GM18499 (cell line): ENCODE data around the gene ALMS1.
A peak's percentile ranks its signal among the peaks of the same experiment; 100 is the strongest.
"Not testable (repeated sequence)": the region's sequence is repeated elsewhere in the genome, so short reads cannot be mapped to it uniquely, and the experiment has no call there.

ENCODE experiments used
- ATAC-seq: cut with Tn5 transposase; IDR thresholded peaks from one replicate; pipeline ENCODE4 v1.9.1; 2021; ENCODE audit warnings: moderate number of reproducible peaks; ENCODE audit not compliant: insufficient read depth, unreplicated experiment

Gene ALMS1

GRCh38 chr2:73385504-73386341 lies at the start of gene ALMS1:
Gene ALMS1, plus strand, starts transcription at chr2:73385836. Its CDS starts 33 bp downstream, at chr2:73385869.
- ATAC-seq = peak; percentile 58

- ATAC-seq = no peak
These were observed 47.8 kb upstream of the ALMS1 start for GRCh38 chr2:73337828-73338227.

GRCh38 chr2:73339201-73339600 lies 46.4 kb upstream of the ALMS1 start:
- no peak for ATAC-seq

- no peak for ATAC-seq
These were observed 44.6 kb upstream of the ALMS1 start for GRCh38 chr2:73341039-73341438.

DNA sequence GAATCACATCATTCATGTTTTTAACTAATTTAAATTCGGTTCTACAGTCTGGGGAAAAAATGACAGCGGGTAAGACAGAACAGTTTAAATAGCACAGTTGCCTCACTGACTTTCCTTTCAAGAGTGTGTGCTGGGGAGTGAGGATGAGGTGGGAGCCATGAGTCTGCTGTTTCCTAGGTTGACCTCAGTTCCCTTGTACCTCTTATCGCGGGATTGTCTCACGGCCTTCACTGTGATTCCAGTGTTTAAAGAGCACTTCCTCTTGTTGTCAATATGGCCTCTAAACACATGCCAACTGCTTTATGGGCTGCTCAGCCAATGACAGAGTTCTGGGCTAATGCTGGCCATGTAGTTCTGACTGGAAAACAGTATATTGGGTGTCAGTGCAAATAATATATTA lies 41.6 kb upstream of the ALMS1 start:
- ATAC-seq = no peak

GRCh38 chr2:73344747-73345146 lies 40.9 kb upstream of the ALMS1 start:
- ATAC-seq = not testable (repeated sequence)

DNA sequence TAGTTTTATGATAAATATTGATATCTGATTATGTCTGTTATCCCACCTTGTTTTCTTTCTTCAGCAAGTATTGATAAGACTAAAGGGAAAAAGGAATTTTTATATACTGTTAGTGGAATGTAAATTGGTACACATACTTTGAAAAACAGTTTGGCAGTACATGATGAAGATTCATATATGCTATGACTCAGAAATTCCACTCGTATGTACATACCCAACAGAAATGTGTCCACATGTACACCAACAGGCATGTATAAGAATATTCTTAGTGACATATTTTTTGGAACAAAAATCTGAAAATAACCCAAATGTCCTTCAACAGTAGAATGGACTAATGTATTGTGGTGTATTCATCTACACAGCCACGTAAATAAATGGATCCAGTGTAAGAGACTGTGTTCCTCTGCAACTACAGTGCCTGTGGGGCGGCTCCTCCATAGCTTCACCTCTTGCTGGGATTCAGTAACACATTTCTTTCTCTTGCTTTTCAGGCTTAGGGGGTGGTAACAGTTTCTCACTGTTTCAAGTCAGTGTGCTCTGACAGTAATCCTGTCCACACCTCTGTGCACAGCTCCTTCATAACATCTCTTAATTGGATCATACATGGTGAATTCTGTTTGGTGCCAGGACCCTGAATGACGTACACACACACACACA lies 35.5 kb upstream of the ALMS1 start:
- ATAC-seq = no peak

DNA sequence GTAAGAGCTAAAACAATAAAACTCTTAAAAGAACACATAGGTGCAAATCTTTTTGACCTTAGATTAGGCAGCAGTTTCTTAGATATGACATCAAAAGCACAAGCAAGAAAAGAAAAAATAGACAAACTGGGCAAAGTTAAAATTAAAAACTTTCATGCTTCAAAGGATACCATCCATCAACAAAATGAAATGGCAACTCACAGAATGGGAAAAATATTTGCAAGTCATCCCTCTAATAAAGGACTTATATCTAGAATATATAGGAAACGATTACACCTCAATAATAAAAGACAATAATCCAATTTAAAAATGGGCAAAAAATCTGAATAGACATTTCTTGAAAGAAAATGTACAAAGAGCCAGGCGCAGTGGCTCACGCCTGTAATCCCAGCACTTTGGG lies 29.5 kb upstream of the ALMS1 start:
- no peak for ATAC-seq

GRCh38 chr2:73359915-73360697 lies 25.5 kb upstream of the ALMS1 start:
- ATAC-seq = no peak

GRCh38 chr2:73366060-73366459 lies 19.6 kb upstream of the ALMS1 start:
- no peak for ATAC-seq

DNA sequence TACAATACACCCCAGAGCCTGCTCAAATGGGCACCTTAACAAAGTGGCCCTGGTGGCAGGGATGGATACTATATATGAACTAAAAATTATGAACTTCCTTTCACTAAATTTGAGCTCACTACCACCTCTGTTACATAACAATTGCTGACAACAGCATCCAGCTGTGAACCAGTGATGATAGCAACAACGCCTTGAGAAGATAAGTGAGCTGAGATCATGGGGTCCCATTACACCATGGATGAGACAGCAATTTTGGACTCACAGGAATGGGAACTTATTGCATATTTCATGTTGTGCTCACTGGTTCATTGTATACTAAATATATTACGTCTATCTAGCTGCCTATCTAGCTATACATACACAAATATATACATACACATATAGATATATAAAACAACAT lies 16.9 kb upstream of the ALMS1 start:
- ATAC-seq = no peak

DNA sequence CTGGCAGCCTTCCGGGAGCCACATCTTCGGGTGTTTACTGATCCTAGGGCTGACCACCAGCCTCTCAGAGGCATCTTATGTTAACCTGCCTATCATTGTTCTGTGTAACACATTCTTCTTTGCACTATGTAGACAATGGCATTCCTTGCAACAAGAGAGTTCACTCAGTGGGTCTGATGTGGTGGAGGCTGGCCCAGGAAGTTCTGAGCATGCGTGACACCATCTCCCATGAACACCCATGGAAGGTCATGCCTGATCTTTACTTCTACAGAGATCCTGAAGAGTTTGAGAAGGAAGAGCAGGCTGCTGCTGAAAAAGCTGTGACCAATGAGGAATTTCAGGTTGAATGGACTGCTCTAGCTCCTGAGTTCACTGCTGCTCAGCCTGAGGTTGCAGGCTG lies 15.3 kb upstream of the ALMS1 start:
- no peak for ATAC-seq

DNA sequence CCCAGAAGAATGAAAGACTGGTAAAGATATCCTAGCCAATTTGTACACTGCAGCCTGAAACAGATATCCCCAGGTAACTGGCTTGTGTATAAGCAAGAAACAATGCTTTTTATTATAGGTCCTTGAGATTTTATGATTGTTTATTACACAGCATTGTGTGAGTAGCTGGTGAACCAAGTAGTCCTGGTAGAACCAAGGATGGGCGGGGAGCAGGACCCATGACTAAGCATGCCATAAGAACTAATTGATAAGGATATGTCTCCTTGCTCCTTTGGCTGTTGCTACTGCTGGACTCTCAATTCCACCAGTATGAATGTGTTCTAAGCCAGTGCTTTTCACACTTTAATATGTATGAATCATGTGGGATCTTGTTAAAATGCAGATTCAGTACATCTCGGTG lies 12.3 kb upstream of the ALMS1 start:
- no peak for ATAC-seq

GRCh38 chr2:73374269-73374668 lies 11.4 kb upstream of the ALMS1 start:
- no peak for ATAC-seq

GRCh38 chr2:73376681-73377080 lies 9.0 kb upstream of the ALMS1 start:
- no peak for ATAC-seq

- ATAC-seq = no peak
These were observed 2.6 kb upstream of the ALMS1 start for GRCh38 chr2:73383036-73383435.

GRCh38 chr2:73385123-73385503 lies 523 bp upstream of the ALMS1 start:
- no peak for ATAC-seq

DNA sequence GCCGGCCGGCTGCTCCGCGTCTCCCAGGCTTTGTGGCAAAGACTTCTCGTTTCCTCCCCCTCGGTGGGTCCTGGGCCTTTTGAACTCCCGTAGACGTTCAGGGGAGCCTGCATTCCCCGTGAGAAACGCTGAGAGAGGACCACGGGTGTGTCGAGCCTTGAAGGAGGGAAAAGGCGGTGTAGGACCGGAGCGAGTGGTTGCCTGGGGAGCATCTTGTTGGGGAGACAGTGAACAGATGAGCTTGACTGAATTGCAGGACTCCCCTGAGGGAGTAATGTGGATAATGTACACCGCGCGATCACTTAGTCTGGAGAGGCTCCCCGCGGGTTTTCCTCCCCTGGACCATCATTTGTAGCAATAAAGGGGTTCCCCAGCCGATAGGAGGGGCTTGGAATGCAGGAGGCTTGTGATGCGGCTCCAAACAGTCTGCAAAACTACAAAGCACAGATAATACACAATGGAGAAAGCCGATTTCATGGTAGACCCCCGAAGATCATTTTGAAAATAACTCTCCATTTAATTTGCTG lies 769 bp downstream of the ALMS1 start:
- peak; percentile 17 for ATAC-seq

GRCh38 chr2:73386894-73387636 lies 1.4 kb downstream of the ALMS1 start:
- ATAC-seq = no peak
